Bronchial epithelial cell (primary cell): Measurements from ENCODE around the gene RBM43. TPM values are rescaled to one million over a fixed set of nuclear protein-coding genes. Genes with fewer than 3 reads are reported as not detected.
A peak's percentile ranks its signal among the peaks of the same experiment; 100 is the strongest.
"Not testable (repeated sequence)": the region's sequence is repeated elsewhere in the genome, so short reads cannot be mapped to it uniquely, and the experiment has no call there.

ENCODE experiments used
- DNase-seq: peaks from one replicate; pipeline ENCODE4 v3.0.0-alpha.2; 2010; ENCODE audit warnings: low read depth
- FAIRE-seq: peaks from 2 replicates; lab custom pipeline; 2011; peaks lifted over from hg19 to GRCh38; lab: Jason Lieb, UNC
- H3K27me3 ChIP-seq: 2 replicates; pipeline ENCODE4 v1.5.1; 2011; ENCODE audit warnings: low read length; ENCODE audit not compliant: control insufficient read depth, insufficient read depth
- H3K36me3 ChIP-seq: 2 replicates; pipeline ENCODE4 v1.5.1; 2011; ENCODE audit warnings: low read length; ENCODE audit not compliant: control insufficient read depth, insufficient read depth
- H3K4me3 ChIP-seq: 2 replicates; pipeline ENCODE4 v1.5.1; 2011; ENCODE audit warnings: mild to moderate bottlenecking, low read depth, low read length, control low read depth
- CTCF ChIP-seq: IDR thresholded peaks from 2 replicates; pipeline ENCODE4 v1.5.1; 2011; ENCODE audit warnings: mild to moderate bottlenecking, moderate library complexity, low read length, control low read depth, inconsistent platforms; ENCODE audit not compliant: insufficient read depth, severe bottlenecking
- total RNA-seq: library from RNA; depleted of rRNA; stranded (reverse); fragments of >200 nt; gene quantifications from 2 replicates; pipeline ENCODE4 v1.2.1, GENCODE V29; 2014

Gene RBM43
- total RNA-seq, 1 donor from 2014 or later, result 0.79 TPM

DNA sequence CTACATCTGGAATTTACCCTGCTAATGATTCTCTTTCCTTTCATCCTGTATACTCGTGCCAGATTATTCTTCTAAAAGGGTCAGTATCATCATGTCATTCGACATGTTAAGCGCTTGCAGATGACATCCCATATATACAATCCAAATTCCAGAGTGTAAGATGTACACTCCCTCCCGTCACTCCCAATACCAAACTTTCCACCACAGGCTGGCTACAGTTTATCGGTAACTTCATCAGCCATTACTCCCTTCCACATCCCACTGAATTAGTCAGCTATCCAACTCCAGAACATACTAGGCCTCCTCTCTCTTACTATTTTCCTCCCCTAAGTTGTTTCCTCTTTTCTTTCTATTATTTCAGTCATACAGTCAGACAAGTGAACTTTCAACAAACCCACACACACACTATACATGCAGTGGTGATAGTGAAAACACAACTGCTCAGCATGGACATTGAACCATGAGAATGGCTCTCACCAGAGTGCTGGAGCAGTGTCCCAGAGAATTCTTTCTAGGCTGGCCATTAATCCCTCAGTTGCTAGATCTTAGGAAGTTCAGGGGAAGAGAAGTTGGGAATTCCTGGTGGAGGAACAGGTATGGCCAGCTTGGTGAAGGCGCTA is 38.4 kb upstream of the RBM43 start:
- Histone ChIP-seq H3K4me3 (no peak overlapping the region), H3K36me3 (no peaks in the 10 kb centered on the region), H3K27me3 (no peaks in the 10 kb centered on the region)
- TF ChIP-seq CTCF, result no peak
- FAIRE-seq (no peak), DNase-seq (no peak)

- no peak for FAIRE-seq
- no peak for TF ChIP-seq CTCF
- H3K4me3 ChIP-seq, result no peak overlapping the region
Measured at GRCh38 chr2:151297882-151298281, 36.2 kb upstream of the RBM43 start.

DNA sequence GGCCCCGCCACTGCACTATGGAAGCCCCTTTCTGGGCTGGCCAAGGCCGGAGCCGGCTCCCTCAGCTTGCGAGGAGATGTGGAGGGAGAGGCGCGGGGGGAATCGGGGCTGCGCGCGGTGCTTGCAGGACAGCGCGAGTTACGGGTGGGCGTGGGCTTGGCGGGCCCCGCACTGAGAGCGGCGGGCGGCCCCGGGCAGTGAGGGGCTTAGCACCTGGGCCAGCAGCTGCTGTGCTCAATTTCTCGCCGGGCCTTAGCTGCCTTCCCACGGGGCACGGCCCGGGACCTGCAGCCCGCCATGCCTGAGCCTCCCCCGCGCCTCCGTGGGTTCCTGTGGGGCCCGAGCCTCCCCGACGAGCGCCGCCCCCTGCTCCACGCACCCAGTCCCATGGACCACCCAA is 34.3 kb upstream of the RBM43 start:
- DNase-seq, H3K36me3 ChIP-seq, FAIRE-seq, H3K27me3 ChIP-seq, H3K4me3 ChIP-seq: not testable (repeated sequence)

More at GRCh38 chr2:151297882-151298281, 36.2 kb upstream of the RBM43 start:
- Histone ChIP-seq H3K36me3 (no peaks in the 10 kb centered on the region), H3K27me3 (no peaks in the 10 kb centered on the region)
- no peak for DNase-seq

DNA sequence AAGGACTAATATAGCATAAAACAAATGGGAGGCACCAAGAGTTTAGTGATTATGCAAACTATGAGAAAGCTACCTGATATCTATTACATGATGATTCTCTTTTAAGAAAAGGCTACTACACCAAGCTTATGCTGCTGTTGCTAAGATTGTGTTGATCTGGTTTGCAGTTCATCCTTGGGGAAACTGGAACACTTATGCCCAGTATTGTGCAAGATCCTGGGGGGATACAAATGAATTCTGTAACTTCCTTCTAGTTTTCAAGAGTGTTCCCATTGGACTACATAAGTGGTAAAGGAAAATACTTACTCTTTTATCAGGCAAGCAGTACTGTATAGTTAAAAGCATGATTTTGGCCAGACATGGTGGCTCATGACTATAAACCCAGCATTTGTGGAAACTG is 30.9 kb upstream of the RBM43 start:
- no peaks in the 10 kb centered on the region for H3K27me3 ChIP-seq
- TF ChIP-seq CTCF, result no peak
- no peak for DNase-seq
- H3K4me3 ChIP-seq, result no peak overlapping the region
- no peaks in the 10 kb centered on the region for H3K36me3 ChIP-seq
- FAIRE-seq, result peak; percentile 28

- DNase-seq, result no peak
- Histone ChIP-seq H3K4me3 (no peak overlapping the region), H3K27me3 (no peaks in the 10 kb centered on the region), H3K36me3 (no peaks in the 10 kb centered on the region)
- no peak for TF ChIP-seq CTCF
- FAIRE-seq, result no peak
Measured at GRCh38 chr2:151292141-151292540, 30.5 kb upstream of the RBM43 start.

DNA sequence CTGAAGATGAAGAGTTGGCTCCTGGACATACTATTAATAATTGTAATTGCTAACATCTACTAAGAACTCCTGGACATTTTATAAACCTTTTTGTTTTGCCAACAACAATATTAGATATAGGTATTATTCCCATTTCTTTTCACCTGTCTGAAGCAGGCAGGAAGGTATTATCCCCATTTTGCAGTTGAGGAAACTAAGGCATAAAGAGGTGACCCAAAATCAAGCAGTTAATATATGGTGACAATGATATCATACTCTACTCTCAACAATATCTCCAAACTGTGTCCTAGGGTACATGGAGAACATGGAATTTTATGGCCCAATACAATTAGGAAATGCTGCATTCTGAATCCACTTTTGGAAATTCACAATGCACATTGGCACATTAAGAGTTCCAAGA is 29.6 kb upstream of the RBM43 start:
- FAIRE-seq, result no peak
- no peak for TF ChIP-seq CTCF
- Histone ChIP-seq H3K27me3 (no peaks in the 10 kb centered on the region), H3K4me3 (no peak overlapping the region), H3K36me3 (no peaks in the 10 kb centered on the region)
- no peak for DNase-seq
